HT1080 (cell line): Measurements from ENCODE around the gene TMED6. TPM values are rescaled to one million over a fixed set of nuclear protein-coding genes. Genes with fewer than 3 reads are reported as not detected.

Experiments
- DNase-seq: peaks from one replicate; pipeline ENCODE4 v3.0.0-alpha.2; 2015; ENCODE audit warnings: low read depth
- polyA plus RNA-seq, 2 experiments: library from polyadenylated mRNA; depleted of rRNA; stranded (reverse); fragments of >200 nt; gene quantifications; 2 replicates each; pipeline ENCODE4 v1.2.3, GENCODE V29; 2015
- total RNA-seq: library from RNA; depleted of rRNA; stranded (reverse); fragments of >200 nt; shearing (Covaris generic); gene quantifications from 2 replicates; pipeline ENCODE4 v1.2.3, GENCODE V29; 2014; rRNA removed

TMED6 gene
- 0.11 and 0.23 TPM in 2 replicates for total RNA-seq
- polyA plus RNA-seq (2015; cell fraction: cytosol; rRNA removed), result not detected in 2 replicates
- polyA plus RNA-seq (2015; cell fraction: nucleus; rRNA removed), result 0.34 and 0.98 TPM in 2 replicates

DNA sequence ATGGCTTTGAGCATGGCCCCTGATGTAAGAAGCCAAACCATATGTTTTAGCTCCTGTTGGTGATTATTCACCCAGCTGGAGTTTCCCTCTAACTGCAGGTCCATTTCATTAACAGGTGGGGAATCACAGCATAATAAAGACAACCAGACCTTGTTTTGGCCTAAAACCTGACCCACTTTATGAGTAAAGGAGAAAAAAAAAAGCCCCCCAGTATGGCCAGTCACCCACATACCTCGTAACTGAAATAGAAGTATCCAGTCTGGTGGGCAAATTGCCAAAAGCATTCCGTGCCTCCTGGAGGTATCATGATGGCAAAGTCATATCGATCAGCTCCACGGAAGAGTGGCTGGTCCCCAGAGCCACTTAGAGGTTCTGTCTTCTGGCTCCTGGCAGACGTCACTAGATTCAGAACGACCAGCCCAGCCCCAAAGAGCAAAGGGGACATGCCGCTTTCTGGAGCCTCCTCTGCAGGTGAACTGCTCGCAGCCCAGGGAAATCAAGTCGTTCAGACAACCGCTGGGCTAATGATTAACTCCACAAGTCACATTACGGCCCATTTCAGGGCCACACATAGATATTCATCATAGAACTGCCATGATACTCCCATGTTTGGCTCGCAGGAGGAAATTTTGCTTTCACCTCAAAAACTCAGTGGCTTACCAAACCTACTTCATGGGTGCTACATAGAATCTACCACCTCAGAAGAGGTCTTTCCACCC is at the start of gene TMED6:
TSS of gene TMED6 (minus strand) at position 478 of the 719 bp plus-strand sequence. CDS start at position 445, 33 bp downstream.
- DNase-seq, result no peak

DNA sequence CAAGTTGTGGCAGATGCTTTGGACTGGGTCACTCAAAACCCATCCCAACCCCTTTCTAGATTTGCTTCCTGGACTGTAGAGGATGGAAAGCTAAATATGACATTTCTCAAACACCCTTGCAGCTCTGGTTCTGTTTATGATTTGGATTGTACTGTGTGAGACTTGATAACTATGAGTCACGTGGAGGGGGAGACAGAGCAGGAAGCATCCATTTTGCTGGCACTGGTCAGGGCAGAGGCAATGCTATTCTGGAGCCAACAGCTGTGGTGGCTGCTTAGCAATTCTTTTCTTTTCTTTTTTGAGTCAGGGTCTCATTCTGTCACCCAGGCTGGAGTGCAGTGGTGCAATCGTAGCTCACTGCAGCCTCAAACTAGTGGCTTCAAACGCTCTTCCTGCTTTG is 47.8 kb upstream of the TMED6 start:
- DNase-seq, result peak; percentile 26

DNA sequence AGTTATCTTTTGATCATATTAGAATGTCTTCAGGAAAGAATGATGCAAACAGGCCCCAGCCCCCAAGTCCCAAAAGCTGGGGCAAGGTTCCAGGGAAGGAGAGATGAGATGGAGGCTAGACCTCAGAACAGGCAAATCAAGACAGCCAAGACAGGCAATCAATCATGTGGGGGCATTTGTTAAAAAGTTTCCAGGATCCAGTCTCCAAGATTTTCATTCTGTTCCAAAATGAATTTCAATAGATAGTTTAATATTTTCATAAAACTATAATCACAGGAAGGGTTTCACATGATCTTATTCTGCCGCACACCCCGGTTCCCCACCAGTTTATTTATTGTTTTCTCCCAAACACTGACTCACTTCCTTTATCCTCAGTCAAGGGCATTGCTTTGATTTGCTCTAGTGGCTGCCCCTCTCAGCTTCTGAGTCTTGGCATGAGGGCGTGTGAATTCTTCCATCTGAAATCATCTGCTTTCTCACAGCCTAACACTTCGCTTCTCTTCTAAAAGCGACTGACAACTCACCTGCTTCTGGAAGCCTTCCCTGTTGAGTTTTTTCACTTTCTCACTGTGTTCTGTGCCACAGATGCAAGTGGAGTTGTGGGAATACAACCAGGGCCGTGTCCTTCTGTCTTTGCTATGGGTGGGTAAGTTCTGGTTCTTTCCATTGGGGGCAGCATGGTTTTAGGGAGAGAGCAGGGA is 46.4 kb upstream of the TMED6 start:
- DNase-seq, result peak; percentile 82

DNA sequence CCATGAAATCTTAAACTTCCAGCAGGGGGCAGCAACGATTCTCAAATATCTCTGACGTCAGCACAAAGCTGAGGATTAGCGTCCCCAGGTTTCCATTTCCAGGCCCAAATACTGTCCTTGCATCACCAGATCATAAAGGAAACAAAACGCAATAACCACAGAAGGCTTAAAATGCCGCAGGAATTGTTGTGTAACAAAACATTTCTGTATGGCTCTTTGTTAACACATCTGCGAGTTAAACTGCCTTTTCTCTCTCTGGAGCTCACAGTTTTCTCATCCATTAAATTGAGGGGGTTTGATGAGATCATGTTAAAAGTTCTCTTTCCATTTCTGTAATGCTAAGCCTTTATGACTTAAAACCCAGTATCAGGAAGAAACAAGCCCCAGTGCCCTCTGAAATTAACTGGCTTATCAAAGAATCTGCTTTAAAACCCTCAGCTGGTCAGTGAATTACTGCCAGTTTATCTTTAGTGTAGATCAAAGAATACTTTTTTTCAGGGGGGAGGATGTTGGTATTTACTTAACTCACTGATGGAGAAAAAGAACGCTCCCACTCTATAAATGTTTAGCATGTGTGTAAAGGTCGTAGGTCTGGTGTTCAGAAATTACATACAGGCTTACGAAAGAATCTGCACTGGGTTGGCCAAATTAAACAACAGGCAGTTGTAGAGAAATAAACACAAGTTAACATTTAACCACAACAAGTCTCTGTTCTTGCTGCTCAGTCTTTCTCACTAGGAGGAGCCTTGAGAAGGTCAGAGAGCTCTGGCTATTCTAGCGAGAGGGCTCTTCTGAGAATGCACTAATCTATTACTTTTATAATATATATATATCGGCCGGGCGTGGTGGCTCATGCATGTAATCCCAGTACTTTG is 44.8 kb upstream of the TMED6 start:
- peak; percentile 74 for DNase-seq

DNA sequence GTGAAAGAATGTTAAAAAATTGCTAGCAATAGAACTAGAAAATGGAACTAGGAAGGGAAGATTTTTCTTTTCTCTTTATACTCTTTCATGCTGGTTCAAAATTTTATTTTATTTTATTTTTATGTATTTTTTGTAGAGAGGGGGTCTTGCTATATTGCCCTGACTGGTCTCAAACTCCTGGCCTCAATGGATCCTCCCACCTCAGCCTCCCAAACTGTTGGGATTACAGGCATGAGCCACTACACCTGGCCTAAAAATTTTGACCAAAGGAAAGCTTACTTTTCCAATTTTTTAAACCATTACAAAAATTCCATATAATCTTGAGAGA is 44.2 kb upstream of the TMED6 start:
- no peak for DNase-seq

DNA sequence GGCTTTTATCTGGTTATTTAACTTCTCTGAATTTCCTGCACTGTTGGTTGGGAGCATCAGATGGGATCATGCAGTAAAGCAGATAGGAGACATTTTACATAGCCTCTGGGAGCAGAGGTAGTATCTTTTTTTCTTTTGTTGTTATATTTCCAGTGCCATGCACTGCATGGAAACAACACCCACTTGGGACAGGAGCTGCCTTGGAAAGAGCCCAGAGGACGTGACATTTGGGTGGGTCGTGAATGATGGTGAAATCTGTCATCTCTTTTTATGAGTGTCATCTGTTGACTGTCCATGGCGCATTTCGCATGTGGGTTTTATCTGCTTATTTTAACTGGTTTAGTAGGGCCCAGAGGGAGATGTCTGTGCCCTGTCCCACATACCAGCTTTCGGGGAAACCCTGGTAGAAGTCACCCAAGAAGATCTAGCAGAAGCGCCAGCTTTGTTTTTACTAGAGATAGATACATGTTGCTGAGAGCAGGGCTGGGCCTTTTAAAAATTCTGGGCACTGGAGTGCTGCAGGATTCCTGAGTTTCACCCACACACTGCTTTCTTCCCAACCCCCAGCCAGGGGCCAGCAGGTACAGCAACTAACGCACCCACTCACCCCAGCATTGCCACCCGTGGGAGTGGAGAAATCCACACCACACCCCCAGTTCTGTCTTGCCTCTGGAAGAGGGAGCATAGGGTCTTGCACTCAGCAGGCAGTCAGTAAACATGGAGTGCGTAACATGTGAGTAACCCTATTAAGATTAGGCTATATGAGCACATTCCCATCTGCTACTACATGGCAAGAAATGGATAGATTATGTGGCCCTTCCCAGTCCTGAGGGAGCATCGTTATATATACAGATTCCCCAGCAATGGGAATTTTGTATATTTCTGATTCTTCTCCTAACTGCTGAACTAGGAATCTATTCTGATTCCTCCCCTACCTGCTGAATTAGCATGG is 42.6 kb upstream of the TMED6 start:
- DNase-seq, result no peak

DNA sequence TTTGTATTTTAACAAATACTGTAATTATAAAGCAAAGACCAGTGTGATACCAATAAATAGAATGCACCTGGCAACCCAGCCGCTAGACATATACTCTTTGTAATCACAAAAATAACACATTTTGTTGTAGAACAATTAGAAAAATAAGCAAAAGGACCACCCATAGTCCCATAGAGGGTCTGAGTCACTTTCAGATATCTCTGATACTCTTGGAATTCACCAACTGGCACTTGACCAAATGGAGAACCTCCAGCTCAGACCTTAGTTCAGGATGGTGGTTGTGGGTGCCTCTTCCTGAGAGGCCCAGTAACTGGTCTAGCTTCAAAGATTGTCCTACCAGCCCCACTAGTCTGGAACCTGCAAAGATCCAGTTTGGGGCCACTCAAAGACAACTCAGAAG is 35.0 kb upstream of the TMED6 start:
- no peak for DNase-seq

DNA sequence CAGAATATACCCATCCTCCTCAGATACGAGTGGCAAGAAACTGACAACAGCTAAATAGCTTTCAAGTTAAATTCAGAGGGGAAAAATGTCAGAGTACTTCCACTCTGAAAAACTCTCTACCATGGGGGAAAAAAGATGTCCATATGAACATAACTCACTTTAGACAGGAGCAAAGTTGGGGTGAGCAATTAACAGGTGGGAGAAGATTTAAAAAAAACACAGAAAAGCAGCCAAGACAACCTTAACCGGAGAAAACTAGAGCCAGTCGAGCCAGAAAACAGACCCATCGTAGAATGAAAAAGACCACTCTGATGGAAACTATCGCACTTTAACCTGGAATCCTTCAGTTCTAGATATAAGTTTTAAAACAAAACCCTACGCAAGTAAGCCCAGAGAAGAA is 33.4 kb upstream of the TMED6 start:
- DNase-seq, result no peak

DNA sequence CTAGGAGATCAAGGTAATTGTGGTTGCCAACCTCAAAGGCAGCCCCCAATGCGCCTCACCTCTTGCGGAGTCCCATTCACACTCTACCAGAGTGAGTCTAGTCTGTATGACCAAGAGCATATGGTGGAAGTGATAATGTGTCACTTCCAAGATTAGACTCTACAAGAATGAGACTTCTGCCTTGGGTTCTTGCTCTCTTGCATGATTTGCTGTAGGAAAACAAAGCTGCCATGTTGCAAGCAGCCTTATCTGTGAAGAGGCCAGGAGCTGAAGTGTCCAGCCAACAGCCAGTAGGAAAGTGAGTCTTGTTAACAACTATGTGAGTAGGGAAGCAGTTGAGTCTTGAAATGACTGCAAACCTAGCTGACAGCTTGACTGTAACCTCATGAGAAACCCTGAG is 30.8 kb upstream of the TMED6 start:
- no peak for DNase-seq

DNA sequence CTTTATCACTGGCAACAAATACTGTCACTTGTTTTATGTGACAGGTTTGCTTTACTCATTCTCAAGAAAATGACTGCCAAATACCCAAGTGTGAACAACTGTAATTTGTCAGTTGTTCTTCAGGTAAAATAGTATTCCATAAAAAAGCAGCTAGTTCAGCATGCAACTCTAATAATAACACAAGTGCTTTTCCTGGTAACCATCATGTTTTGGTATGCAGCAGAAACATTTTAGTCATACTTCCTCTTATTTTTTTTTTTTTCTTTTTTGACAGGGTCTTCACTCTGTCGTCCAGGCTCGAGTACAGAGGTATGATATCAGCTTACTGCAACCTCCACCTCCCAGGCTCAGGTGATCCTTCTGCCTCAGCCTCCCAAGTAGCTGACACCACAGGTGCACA is 29.6 kb upstream of the TMED6 start:
- DNase-seq, result no peak

DNA sequence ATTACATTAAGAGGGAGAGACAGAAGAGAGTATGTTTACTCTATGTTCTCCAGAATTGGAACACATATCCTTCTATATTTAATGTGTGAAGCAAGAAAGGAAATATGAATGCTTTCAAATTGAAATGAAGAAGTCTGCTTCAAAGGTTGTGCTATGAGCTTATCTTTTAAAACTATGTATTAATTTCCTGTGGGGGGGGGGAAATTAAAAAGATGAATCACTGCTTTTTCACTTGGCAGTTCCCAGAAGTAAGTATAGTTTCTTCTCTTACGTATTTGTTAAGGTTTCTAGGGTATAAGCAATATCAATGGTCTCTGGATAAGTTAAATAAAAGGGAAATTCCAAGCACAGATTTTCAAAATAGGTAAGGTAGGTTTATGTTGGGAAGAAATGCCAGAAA is 27.2 kb upstream of the TMED6 start:
- no peak for DNase-seq

DNA sequence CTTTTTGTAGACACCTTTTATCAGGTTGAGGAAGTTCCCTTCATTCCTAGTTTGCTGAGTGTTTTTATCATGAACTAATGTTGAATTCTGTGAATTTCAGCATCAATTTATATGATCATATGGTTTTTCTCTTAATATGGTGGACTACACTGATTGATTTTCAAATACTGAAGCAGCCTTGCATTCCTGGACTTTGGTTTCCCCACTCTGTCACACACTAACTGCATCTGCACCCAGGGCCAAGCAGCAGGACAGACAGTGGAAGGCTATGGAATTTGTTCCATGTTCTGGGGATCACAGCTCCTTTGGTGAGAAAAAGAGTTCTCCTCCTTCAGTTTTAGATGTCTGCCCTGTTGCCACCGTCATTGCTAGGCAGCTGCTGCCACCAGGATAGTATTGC is 26.4 kb upstream of the TMED6 start:
- no peak for DNase-seq

DNA sequence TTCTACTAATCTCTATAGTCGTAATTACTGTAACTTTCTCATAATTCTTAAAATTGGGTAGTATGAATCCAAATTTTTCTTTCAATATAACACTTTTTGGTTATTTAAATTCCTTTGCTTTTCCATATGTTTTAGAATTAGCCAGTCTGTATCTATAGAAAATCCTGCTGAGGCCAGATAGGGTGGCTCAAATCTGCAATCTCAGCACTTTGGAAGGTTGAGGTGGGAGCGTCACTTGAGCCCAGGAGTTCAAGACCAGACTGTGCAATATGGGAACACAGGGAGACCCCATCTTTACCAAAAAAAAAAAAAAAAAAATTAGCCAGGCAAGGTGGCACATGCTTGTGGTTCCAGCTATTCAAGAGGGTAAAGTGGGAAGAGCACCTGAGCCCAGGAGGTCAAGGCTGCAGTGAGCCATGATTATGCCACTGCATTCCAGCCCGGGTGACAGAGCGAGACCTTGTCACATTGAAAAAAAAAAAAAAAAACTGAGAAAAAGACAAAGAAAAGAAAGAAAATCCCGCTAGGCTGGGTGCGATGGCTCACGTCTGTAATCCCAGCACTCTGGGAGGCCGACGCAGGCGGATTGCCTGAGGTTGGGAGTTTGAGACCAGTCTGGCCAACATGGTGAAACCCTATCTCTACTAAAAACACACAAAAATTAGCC is 24.9 kb upstream of the TMED6 start:
- DNase-seq, result no peak

DNA sequence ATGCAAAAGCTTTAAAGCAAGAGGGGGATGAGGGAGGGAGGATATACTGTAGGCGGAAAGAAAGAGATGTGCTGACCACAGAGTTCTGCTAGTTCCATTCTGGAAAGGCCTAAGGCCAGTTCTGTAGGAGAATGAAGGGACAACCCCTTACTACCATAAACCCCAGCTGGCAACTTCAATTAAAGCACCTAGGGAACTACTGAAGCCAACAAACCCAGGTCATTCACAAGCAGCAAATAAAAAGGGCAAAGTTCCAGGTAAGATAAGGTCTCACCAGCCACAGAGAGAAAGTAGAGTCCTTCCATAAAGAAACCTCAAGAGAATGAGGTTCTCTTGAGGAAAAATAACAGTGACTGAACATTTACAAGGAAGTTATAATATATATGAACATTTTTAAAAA is 21.4 kb upstream of the TMED6 start:
- DNase-seq, result no peak

DNA sequence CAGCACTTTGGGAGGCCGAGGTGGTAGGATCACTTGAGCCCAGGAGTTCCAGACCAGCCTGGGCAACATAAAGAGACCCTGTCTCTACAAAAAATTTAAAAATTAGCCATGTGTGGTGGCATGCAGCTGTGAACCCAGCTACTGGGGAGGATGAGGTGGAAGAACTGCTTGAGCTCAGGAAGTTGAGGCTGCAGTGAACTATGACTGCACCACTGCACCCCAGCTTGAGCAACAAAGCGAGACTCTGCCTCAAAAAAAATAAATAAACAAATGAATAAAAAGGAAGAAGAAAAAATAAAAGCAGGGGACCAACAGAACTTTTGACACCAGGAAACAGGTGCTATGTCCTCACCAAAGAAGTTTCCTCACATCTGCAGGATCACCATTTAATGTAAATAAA is 20.0 kb upstream of the TMED6 start:
- DNase-seq, result no peak

DNA sequence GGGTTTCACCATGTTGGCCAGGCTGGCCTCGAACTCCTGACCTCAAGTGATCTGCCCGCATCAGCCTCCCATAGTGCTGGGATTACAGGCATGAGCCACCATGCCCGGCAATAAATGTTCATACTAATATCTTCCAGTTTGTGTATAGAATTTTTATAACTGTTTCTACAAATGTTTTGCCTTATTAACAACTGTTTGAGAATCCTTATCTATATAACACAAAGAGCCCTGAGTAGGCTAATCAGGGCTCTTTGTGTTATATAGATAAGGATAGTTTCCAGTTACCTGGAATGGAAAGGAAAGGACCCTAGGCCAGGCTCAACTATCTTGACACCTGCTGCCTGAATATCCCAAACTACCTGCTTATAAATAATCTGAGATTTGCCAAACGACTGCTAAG is 17.3 kb upstream of the TMED6 start:
- DNase-seq, result no peak

DNA sequence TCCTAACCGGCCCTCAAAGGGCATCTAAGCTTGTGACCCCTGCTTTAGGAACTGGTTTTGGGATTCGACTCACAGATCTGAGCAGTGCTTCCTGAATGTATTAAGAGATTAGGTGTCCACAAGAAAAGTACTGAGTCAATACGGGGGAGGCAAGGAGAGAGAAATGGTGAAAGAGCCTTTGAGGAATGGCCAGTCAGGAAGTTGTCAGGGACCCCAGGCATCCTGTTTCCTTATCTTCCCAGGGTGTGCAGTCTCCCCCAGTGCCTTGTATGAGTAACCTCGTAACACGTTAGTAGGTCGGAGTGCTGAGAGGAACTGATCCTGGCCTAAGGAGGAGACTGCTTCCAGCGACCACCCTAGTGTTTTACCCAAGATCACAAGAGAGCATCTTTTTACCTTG is 16.4 kb upstream of the TMED6 start:
- DNase-seq, result peak; percentile 45

DNA sequence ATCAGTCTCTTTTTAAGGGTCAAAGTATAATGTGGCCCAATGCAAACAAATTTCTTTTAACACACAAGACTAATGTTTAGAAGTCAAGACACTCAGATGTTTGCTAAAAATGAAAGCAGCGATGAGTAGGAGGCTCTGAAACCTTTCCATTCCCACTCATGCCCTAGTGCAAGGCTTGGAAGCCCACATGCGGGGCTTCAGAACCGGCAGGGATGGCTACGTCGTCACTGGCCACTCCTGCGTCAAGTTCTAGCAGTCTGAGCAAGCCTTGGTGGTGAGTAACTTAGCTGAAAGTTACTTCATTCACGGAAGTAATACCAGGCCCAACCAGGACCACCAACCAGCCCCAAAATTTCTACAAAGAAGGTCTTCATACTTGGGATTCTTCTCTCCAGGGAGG is 14.8 kb upstream of the TMED6 start:
- DNase-seq, result no peak

DNA sequence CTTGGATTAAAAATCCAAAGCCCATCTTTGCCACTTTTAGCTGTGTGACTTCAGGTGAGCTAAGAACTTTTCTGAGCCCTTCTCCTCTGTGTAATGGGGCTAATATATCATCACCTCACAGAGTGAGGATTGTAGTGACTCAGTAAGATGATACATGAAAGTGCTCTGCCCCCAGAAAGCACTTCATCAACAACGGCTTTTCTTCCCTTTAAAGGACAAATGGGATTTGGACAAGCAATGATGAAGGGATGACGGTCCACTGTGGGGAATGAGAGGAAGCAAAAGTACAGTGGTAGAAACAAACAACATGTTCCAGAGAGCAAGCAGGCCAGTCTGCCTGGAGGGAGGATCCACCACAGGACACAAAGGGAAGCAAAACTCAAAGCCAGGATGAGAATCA is 14.3 kb upstream of the TMED6 start:
- DNase-seq, result no peak

DNA sequence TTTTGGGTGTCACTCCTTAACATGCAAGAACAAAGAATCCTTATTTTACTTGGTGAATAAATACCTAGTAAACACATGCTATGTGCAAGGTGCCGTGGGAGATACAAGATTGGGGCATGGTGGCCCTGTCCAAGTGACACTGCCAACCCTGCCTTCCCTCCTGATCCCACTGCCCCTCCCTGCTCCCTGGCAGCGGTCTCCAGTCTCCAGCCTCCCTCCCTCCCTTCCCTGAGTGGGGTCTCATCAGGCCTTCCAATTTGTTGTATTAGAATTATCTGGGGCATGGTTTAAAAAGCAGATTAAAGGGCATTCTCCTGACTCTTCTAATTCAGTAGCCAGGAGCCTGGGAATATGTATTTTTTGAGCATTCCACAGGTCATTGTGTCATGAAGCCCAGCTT is 12.5 kb upstream of the TMED6 start:
- DNase-seq, result no peak
